ENCODE data around the gene NUP58.

NUP58 gene, protein sequence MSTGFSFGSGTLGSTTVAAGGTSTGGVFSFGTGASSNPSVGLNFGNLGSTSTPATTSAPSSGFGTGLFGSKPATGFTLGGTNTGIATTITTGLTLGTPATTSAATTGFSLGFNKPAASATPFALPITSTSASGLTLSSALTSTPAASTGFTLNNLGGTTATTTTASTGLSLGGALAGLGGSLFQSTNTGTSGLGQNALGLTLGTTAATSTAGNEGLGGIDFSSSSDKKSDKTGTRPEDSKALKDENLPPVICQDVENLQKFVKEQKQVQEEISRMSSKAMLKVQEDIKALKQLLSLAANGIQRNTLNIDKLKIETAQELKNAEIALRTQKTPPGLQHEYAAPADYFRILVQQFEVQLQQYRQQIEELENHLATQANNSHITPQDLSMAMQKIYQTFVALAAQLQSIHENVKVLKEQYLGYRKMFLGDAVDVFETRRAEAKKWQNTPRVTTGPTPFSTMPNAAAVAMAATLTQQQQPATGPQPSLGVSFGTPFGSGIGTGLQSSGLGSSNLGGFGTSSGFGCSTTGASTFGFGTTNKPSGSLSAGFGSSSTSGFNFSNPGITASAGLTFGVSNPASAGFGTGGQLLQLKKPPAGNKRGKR

DNA sequence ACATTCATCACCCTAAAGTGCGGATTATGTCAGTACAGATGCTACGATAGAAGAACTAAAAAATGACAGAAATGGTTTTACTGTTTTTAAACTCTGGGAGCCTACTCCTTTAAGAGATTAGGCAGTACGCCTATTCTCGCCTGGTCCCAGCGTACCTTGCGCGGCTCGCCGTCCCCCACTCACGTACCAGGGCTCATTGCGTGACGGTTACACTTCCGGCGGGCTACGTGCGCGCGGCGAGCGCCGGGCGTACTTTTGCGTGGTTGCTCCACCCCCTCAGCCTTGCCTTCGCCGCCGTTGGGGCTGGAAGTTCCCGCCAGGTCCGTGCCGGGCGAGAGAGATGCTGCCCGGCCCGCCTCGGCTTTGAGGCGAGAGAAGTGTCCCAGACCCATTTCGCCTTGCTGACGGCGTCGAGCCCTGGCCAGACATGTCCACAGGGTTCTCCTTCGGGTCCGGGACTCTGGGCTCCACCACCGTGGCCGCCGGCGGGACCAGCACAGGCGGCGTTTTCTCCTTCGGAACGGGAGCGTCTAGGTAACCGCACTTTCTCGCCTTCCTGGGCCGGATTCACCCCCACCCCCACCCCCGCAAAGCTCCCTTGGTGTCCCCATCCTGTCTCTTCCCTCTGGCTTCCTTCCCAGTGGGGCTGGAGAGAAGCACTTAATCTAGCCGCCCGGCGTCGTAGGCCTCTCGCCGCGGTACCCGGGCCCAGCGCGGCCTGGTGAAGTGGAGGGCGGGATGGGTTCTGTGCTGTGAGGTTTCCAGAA, at the start of gene NUP58:
Gene NUP58 (plus strand): TSS at position 279 of the 767 bp plus-strand sequence. CDS start 149 bp downstream, at position 428.
- DNase-seq: peak; percentile 94 to 95

DNA sequence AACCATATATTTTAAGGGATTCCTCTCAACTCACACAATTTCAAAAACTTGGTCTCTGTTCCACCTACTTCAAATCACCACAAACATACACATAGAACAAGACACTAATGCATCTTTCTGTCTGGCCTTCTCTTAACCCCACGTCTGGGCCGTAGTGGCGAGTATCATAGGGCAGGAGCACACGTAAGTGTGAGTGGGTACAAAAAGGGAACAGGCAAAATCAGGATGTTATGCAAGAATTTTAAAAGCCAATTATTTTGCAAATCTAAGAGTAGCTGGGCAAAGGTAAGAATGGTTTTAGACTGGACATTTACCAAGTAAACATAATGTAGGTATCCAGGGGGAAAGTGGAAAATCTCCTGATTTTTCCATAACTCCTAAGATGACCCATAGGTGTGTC, 49.2 kb upstream of the NUP58 start:
- DNase-seq: no peak

DNA sequence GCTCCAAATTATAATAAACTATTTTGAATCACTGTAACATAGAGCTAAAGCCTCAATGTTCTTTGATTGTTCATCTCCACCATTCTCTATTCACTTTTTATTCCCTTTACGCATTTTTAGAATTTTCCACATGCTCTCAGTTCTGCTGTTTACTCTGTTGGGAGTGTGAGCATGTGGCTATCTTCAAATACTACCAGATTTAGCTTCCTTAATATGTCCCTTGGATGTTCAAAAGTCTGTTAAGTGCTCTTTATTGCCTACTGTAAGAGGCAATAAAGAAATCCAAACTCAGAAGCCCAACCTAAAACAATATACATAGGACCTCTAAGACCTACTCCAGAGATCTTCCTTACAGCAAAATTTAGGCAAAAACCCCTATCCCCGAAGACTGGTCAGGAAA, 48.7 kb upstream of the NUP58 start:
- DNase-seq: no peak

DNA sequence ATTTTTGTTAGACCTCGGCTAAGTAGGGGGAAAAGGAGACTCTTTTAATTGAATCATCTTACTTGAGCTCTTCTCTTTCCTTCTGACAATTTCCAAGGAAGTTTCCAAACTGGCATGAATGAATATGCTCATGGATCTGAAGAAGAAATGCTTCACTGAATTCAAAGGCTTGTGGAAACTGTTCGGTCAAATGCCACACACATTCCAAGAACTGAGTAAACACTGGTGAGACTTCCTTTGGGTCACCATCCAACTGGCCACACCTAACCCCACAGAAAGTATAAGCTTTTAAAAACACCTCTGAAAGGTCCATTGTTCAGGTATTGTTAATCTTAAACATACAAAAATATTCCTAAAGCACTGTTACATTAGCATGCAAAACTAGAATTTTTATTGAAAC, 47.7 kb upstream of the NUP58 start:
- no peak for DNase-seq

DNA sequence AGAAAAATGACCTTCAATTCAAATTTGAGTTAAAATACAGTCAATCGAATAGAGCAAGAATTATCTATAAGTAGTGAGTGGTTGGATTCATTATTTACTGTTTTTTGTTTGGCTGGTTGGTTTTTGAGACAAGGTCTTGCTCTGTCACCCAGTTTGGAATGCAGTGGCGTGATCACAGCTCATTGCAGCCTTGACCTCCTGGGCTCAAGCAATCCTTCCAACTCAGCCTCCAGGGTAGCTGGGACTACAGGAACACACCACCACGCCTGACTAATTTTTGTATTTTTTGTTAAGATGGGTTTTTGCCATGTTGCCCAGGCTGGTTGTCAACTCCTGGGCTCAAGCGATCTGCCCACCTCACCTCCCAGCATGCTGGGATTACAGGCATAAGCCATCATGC, 39.2 kb upstream of the NUP58 start:
- DNase-seq: no peak

DNA sequence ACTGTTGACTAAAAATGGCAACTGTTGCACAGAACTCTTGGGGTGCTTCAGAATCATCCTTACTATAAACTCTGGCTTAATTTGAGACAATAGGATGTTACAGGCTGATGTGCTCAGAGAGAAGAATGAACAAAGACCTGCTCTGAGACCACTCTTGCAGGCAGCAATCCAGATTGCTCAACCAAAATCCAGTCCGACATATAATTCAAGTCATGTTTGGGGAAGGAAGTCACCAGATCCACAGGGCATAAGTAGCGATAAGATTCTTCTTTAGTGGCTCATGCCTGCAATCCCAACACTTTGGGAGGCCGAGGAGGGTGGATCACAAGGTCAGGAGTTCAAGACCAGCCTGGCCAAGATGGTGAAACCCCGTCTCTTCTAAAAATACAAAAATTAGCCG, 34.7 kb upstream of the NUP58 start:
- no peak for DNase-seq

DNA sequence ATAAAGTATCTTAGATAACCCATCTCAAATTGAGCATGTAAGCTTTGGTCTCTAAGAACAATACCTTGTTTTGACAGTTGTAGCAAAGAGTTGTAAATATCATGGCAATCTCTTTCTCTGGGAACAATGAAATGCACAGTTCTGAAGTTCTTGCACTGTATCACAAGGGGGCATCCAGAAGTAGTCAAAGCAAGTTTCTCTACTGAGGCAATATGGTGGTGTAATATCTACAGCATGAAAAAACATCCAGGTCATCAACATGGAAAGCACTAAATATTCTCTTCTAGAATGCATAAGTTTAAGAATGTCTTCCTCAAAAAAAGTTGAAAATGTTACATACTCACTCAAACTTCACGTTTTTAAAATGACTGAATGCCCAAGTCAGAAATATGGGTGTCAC, 33.7 kb upstream of the NUP58 start:
- DNase-seq: no peak

DNA sequence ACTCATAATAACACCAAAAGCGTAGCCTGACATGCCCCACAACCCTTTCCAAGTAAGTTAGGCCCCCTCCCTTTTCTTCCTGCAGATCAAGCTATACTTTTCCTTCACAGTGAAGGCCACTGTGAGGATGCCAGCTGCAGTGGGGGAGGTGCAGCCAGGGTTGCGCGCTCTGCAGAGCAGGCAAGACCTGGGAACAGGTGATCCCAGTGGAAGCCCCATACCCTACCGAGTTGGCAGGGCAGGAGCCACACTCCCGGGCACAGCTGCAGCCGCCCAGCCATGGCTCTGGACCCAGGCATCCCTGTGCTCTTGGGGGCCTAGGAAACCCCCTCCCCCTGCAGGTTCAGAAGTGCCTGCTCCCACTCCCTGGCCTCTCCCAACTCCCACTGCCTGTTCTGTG, 32.9 kb upstream of the NUP58 start:
- DNase-seq: no peak

DNA sequence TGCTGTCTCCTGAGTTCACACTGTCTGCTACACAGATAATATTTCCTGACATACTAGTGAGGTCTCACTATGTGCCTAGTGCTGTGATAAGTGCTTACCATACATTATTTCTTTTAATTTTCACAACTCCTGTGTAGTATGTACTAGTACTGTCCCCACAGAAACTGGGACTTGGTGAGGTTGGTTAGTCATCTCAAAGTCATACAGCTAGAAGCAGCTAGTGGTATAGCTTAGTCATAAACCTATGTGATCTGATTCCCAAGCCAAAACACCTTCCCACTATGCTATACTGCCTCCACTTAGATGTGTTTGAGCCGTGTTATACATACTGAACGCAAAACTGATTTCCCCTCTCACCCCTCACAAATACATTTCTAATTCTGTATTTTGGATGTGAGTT, 24.7 kb upstream of the NUP58 start:
- DNase-seq: no peak

DNA sequence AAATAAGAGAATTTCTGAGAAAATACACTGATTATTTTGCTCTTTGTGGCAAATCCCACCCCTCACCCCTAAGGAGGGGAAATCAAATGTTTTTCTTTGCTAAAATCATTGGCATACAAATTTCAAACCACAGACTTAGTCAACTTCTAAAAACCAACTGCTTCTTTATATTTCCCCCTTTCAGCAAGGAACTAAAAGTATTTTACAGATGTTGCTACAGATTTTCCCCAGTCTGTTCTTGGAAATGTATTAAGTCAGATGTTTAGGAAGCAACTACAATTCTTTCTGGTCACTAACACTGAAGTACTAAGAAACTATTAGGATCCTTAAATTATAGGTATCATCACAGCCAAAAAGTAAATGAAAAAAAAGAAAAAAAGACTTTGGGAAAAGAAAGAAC, 21.0 kb upstream of the NUP58 start:
- no peak for DNase-seq

DNA sequence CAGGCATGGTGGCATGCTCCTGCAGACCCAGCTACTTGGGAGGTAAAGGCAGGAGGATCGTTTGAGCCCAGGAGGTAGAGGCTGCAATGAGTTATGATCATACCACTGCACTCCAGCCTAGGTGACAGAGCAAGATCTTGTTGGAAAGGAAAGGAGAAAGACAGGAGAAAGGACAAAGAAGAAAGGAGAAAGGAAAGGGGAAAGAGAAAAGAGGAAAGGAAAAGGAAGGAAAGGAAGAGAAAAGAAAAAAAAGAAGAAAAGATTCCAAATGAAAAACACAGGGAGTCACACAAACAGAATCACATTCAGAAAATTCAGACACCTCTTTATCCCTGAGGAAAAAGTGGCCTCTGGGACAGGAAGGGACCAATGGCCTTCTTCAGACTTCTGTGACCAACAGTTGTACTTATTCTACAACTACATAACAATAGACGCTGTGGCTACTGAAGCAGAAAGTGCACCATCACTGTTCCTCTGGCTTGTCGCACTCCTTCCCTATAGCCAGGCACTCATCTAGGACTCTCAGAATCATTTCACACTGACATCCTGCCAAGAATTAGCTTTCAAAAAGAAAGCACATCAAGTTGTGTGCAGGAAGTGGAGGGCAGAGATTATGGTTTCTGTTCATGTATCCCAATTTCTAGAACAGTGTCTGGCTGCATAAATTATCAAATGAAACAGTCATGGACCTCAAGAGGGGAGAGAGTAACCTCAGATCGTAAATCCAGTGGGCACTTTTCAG, 20.1 kb upstream of the NUP58 start:
- no peak for DNase-seq

DNA sequence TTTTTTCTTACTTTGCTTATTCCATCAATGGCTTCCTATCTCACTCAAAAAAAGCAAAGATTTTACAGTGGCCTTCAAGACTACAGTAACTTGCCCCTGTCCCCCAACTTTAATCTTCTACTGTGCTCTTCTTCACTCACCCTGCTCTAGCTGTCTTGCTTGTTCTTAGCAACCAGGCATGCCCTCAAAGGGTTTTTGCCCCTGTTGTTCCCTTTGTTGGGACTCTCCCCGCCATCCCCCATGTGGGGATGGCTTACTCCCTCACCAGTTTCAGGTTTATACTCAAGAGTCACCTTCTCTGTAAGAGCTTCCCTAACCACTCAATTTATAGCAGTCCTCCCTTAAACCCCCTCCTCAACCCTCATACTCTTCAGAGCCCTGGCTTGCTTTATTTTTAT, 19.5 kb upstream of the NUP58 start:
- DNase-seq: peak; percentile 39 to 58

DNA sequence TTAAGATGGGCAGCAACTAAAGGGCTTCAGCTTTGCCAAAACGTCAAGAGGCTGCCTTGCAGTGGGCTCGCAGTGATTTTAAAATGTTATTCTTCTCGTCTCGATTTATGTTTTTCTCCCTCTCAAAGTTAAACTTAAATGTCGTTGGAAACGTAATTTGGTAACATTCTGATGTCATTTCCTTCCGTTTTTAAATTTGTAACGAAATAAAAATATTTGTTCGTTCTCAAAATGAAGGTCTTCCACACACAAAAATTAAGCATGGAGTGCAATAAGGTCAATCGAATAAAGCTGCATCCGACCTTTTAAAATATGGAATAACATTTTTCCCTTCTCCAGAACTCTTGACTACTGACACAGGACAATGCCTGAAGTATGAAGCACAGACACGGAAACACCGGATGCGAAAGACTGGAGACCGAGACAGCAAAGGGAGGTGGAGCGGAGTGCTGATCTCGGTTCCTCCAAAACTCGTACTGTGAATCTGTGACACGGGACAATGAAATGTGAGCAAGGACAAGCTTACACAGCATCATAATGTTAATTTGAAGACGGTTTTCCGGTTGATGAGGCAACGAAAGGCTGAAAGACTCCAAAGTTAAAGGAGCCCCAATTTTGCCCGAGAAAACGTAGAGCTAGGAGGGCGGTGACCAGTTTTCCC, 15.0 kb upstream of the NUP58 start:
- peak in 1 of 2 experiments; percentile 37 for DNase-seq

DNA sequence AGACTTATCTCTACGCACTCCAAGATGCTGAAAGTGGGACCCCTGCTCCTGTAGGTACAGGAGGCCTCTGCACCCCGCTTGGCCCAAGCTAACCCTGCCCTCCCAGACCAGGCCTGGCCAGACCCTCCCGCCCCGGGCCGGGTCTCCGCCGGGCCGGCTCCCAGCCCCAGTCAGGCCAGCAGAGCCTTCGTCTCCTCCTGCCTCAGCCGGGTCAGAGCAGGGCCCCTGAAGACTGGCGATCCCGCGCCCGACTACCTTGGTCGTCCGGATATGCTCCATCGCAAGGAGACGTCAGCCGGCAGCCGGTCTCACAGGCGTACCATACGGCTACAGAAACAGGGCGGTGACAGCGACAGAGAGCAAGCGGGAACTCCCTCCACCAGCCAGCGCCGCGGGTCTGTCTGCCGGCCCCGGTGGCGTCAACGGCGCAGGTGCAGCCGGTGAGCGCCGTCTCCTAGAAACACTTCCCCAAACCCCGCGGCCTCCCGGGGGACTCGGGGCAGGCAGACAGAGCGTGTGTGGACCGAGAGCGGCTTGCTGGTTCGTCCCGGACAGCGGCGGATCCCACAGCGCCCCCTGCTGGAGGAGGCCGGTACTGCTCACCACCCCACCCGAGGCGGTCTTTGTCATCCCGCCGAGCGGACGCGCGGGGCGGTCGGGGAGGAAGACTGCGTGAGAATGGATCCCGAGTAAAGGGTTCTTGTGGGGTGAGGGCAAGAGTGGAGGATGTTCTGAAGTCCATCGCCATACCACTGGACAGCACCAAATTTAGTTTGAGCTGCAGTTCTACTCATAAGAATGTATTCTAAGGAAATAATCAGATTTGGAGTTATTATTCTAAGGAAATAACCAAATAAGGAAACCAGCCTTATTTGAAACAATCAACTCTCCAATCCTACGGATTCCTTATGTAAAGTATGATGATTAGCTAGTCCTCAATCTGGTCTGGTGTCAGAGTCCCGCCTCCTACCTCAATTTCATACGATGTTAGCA, 14.2 kb upstream of the NUP58 start, which contains the start of gene MTMR6:
Gene MTMR6 (minus strand): TSS at position 520 of the 993 bp plus-strand sequence. CDS start 241 bp downstream, at position 279.
- peak; percentile 96 to 98 for DNase-seq

DNA sequence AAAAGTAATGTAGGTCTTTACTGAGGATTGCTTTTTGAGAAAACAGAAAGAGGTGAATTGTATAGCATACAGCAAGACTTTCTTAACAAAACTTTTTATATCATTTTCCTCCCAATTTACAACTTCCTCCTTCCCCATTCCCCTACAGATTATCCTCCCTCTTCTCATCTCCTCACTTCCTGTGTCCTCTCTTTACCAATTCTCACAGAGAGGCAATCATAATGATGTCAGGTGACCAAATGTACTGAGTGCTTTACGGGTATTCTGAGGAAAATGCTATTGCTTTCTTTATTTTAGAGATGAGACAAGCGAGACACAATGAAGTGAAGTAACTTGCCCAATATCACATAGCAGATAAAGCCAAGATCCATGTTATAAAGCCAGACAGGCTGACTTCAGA, 12.5 kb upstream of the NUP58 start:
- no peak for DNase-seq

DNA sequence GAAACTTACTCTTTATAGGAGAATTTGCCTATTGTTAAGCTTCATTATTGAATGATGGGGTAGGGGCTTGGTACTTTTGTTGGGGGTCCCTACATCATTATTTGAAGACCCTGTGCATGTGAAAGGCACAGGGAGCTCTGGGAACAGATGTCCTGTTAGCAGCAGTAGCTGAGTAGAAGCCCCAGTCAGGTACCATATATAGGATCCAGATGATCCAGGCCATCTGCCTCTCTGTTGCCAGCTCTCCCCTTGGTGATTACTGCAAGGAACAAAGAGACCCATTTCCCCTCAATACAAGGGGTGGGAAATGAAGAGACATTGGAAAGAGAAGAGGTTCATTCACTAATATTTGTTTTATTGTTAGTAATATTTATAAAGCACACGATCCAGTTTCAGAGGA, 9.7 kb upstream of the NUP58 start:
- no peak for DNase-seq

DNA sequence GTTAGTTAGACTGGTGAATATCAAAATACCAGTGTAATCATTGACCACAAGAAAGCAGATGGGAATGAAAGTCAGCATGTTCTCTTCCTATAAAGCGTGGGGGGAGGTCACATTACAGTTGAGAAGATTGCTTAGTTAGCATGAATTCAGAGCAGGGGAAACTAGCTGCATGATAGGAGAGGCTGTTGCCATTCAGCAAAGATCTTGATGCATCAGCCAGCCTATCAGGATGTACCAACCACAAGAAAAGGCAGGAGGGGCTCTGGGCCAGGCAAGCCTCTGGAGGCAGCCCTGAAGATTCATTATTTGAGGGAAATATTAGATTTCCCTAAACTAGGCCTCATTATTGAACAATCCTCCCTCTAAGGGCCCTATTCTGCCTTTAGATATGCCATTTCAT, 9.1 kb upstream of the NUP58 start:
- no peak for DNase-seq

DNA sequence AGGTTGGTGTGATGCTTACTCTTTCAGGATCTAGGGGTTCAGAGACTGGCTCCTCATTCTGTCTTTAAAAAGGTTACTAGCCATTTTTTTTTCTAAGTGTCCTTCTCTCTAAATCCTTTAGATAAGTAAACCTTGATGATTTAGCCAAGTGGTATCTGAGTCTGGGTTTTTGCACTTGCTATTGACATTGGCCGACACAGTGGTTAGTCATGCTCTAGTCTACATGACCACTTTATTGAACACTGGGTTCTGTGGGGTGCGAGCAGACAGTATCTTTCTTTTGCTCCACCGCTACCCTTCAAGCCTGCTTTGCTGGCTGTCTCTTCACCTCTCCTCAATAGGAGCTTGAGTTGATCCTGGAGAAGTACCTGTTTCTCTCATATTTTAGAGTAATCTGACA, 6.2 kb upstream of the NUP58 start:
- DNase-seq: no peak

DNA sequence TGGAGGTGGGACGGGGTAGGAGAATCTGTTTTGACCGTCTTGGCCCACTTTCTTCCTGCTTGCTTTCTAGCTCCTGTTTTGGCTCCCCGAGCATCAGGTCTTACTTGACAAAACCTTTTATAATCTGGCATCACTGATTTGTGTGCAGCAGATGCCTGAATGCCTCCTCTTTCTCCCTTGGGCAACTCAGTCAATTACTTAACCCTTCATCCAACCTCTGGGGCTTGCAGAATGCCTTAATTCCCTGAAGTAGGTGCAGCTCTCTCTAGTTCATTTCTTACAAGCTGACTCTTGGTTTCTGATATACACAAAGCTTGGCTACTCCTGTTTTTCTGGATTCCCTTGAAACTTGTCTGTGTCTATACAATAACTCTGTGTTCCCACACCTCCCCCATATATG, 5.7 kb upstream of the NUP58 start:
- DNase-seq: no peak

DNA sequence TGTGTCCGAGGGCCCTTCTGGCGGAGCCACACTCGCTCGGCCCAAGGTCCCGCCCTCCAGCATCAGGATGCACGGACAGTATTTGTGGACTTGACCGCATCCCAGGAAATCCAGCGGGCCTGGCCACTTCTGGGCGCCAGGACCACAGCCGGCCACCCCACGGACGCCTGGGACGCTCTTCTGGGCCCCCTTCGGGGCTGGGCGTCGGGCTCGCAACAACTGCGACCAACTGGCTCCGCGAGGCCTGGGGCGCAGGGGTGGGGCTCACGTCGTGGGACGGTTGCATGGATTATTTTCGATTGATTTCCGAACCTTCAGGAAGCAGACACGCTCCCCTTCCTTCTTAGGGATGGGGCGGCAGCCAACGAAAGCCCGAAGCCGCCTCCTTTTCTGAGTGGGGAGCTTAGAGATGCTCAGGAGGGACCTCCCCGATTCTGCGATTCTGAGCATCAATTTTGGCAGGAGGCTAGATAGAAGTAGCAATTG, 521 bp upstream of the NUP58 start:
- peak; percentile 55 to 57 for DNase-seq

DNA sequence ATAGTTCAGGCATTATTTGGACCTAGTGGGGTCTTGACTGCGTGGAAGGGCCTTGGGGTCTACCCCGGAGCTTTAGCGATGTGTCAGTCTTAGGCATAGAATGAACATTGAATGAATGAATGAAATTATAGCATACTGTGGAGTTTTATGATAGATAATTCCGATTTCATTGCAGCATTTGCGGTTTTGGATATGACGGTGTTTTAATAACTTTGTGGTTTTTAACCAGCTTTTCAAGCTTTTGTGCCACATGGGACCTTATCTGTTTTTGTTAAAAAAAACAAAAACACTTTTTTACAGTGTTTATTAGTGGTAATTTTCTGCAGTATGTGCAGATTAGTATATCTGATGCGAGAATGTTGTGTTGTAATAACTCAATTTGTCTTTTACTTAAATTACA, 696 bp downstream of the NUP58 start:
- DNase-seq: no peak

All from activated T-cell treated with anti-CD3 and anti-CD28 coated beads, Interleukin-2, amount 50 U/mL, for 48 hours (primary cell).